GM18909 (cell line): ENCODE measurements around the gene MED29.
"Not testable (repeated sequence)": the region's sequence is repeated elsewhere in the genome, so short reads cannot be mapped to it uniquely, and the experiment has no call there.

Source experiments
- ATAC-seq: cut with Tn5 transposase; IDR thresholded peaks from one replicate; pipeline ENCODE4 v1.9.1; 2021; ENCODE audit warnings: mild to moderate bottlenecking; ENCODE audit not compliant: unreplicated experiment, poor library complexity

The MED29 gene

DNA sequence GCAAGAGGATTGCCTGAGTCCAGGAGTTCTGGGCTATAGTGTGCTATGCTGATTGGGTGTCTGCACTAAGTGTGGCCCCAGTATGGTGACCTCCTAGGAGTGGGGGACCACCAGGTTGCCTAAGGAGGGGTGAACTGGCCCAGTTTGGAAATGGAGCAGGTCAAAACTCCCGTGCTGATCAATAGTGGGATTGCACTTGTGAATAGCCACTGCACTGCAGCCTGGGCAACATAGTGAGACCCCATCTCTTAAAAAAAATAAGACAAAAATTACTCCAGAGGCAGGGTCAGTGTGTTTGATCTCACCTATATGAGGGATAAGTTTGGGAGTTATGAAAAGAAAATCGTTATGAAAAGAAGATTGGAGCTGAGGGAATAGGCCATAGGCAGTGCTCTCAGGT is 22.0 kb upstream of the MED29 start:
- no peak for ATAC-seq

DNA sequence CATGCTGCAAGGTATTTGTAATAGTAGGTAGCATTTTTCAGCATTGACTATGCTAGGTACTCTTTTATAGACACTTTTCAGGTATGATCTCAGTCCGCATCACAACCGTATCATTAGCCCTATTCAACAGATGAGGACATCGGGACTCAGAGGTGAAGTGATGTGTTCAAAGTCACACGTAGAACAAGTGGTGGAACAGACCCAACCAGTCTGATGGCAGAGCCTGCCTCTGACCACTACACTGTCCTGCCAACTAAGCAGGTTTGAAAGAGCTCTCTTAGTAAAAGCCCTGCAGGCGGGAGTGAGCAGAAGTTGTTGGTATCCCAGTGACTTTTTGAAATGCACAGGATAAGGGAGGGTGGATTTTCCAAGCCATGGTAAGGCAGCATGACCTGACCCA is 20.4 kb upstream of the MED29 start:
- no peak for ATAC-seq

DNA sequence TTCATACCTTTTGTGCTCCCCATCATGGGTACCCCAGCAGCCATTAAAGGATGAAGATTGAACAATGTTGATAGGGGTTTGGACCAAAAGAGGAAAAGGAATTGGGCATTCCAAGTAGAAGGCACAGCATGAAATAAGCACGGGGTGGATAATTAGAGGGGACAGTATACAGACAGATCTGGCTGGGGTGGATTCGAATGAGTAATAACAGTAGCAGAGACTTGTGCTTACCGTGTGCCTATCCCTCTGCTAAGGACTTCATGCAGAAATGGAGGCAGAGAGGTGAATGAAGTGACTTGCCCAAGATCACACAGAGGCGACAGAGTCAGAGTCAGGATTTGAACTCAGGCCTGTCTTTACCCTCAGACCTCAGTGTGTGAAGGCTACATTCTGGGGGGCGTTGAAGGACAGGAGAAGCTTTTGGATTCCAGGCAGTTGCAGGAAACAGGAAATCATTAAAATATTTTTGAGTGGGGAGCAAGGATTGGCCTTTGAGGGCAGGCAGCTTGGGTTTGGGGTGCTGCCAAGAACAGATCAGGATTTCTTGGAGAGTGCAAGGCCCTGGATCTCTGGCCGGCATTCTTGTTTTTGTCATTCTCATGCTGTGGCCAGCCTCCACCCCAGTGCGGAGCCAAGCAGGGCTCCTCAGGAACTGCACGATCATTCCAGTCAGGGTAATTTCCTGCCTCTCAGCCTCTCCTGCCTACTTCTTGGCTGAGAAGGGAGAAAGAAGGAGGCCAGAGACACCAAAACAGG is 19.0 kb upstream of the MED29 start:
- ATAC-seq, result no peak

DNA sequence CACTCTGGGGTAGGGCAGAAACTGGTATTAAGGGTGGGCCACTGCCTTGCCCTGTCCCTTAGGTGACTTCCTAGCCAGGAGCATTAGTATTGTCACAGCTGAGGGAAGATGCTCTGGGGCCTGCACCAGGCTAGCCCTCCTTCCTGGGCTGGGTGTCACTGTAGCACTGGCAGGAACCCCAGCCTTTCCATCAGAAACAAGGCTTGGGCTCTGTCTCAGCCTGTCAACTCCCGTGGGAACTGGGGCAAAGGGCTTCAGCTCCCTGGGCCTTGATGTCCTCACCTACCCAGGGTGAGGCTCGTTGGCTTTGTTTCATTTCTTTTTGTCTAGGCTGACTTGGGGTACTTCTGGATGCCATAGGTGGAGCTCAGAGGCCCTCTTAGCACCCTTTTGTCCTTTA is 18.2 kb upstream of the MED29 start:
- no peak for ATAC-seq

DNA sequence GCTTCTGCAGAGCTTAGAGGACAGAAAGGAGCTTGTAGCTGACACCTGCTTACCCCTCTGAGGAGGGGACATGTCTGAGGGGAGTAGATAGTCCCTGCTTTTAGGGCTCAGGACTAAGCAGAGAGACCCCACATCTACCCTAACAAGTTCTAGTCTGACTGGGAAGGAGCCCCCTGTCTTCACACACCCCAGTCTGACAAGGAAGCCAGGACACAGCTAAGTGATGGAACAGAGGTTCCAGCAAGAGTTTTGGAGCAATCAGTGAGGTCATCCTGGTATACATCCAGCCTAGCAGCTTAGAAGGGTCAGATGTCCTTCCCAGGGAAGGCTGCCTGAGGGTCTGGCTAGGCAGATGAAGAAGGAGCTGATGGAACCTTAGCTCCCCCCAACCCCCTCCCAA is 15.2 kb upstream of the MED29 start:
- no peak for ATAC-seq

DNA sequence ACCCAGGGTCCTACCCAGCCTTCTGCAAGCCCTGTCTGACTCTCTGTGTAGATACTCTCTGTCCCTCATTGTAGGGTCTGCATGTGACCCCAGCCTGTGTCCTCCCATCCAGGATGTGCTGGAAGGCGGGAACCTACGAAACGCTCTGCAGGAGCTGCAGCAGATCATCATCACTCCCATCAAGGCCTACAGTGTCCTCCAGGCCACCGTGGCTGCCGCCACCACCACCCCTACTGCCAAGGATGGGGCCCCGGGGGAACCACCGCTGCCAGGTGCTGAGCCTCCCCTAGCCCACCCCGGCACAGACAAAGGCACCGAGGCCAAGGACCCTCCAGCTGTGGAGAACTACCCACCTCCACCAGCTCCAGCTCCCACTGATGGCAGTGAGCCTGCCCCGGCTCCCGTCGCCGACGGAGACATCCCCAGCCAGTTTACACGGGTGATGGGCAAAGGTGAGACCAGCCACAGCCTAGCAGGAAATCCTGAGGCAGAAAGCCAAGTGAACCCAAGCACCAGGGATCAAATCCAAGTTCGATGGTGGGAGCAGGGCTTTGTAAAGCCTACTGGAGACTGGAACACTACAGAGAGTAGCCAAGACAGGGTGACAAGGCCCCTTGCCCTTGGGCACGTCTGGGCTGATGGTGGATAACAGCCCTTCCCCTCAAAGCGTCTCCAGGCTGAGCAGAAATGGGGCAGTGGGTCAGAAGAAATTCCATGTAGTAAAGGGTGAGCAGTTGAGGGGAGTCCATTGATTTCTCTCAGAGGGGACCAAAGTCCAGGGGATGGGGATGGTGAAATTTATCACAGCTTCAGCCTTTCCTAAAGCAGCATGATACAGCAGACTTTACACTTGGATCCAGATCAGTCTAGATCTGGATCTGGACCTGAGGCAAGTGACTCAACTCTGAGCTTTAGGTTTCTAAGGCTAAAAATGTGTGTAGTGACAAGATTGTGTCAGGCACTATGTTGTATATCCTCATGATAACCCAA is 13.5 kb upstream of the MED29 start:
- ATAC-seq, result no peak

DNA sequence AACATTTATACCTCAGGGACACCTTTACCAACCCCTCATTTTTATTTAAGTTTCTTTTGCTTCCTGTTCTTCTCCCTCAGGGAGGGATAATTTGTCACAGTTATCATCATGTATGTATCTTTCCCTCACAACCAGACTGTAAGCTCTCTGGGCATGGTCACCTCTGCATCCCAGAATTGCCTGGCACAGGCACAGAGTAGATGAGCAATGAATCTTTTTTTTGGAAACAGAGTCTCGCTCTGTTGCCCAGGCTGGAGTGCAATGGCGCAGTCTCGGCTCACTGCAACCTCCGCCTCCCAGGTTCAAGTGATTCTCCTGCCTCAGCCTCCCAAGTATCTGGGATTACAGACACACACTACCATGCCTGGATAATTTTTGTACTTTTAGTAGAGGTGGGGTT is 11.8 kb upstream of the MED29 start:
- not testable (repeated sequence) for ATAC-seq

DNA sequence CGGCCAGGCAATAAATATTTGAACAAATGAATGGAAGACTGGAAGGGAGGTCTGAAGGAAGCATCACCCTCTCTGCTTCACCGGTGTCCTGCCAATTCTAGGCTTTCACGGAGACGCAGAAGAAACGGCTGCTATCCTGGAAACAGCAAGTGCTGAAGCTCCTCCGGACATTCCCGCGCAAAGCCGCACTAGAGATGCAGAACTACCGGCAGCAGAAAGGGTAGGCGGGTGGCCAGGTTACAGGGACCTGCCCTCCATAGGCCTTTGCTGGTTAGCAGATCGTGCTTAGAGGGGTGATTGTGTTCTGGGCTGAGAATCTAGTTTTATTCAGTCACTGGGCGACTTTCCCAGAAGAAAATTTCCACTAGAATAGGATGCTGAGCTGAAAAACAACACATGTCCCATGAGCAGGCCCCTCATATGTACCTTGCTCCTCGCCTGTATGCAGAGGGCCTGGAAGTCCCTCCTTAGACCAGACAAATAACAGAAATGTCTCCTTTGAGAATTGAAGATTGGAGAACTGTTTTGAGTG is 11.2 kb upstream of the MED29 start:
- no peak for ATAC-seq

DNA sequence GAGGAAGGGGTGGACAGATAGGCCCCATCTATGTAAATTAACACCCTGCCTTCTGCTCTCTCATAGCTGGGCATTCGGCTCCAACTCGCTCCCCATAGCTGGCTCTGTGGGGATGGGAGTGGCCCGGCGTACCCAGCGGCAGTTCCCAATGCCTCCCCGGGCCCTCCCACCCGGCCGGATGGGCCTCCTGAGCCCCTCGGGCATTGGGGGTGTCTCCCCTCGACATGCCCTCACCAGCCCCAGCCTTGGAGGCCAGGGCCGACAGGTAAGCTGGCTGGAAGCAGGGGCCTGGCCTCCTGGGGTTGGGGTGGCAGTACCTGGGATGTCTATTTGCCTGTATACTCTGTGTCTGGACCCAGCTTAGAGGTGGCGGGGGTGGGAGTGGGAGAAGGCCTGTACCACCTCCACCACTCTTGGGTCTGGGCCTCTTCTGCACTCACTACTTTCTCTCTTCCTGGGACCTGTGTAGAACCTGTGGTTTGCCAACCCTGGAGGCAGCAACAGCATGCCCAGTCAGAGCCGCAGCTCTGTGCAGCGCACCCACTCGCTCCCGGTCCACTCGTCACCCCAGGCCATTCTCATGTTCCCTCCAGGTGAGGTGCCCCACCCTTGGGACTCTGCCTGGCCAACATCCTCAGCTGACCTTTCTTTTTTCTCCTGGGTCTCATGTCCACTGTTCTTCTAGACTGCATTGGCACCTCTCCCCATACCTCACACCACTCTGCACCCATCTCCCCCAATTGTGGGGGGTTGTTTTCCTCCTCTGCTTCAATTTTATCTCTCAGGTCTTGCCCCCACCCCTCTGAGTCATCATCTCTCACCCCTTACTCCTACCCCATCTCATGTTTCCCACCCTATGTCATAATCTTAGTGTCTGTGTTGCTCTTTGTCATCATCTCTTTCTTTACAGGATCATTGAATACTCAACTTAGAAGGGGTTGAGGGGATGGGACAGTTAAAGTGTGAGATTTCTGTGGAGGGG is 10.4 kb upstream of the MED29 start:
- no peak for ATAC-seq

DNA sequence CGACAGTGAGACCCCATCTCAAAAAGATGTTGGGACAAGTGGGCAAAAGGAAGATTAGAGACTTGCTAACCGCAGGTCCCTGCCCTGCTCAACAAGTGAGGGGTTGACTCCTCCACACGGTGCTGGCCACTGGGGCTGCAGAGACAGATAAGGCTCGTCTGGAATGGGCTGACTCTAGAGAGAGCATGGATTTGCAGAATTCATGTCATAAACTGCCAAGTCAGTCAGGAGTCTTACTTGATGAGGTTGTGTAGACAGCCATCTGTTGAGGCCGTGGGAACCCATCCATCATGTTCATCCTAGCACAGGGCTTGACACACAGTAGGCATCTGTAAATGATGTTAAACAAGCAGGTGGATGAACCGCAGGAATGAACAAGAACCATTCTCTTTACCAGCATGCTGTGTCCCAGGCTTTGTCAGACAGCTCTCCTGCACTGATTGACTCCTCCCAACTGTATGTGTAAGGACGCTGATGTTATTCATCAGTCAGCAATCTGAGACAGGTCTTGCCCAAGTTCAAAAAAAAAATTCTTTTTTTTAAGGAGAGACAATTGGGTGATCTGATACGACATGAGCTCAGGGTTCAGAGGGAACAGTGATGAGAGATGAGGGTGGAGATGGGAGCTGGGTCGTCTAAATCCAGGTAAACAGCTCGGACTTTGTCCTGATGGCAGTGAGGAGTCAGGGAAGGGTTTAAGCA is 9.1 kb upstream of the MED29 start:
- no peak for ATAC-seq

DNA sequence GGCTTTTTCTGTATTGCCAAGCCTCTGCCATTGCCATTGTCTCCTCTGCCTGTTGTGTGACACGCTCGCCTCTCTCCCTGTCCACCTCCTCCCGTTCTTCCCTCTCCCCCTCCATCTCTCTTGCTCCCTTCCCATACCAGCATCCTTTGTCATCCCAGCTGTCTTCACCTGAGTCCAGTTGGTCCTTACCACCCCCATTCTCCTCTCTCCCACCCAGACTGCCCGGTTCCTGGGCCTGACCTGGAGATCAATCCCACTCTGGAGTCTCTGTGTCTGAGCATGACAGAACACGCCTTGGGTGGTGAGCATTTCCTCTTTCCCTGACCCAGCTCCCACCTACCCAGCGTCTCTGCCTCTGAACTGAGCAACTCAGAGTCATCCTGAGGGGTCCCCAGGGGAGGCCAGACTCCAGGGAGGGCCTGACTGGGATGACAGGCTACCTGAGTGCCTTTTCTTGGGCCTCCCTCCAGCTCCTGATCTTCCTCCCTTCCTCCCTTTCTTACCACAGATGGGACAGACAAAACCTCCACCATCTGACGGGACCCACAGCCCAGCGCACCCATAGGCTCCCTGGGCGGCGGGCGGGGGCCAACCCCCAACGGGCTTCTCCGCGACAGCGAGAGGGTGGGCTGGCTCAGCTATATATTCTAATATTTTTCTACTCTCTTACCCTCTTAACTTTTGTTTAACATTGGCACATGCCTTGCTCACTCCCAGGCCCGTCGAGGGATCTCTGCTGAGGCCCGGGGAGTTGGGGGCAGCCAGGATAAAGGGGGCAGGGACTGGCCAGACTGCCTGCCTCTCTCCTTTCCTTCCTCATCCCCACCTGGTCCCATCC is 8.0 kb upstream of the MED29 start:
- ATAC-seq, result no peak

DNA sequence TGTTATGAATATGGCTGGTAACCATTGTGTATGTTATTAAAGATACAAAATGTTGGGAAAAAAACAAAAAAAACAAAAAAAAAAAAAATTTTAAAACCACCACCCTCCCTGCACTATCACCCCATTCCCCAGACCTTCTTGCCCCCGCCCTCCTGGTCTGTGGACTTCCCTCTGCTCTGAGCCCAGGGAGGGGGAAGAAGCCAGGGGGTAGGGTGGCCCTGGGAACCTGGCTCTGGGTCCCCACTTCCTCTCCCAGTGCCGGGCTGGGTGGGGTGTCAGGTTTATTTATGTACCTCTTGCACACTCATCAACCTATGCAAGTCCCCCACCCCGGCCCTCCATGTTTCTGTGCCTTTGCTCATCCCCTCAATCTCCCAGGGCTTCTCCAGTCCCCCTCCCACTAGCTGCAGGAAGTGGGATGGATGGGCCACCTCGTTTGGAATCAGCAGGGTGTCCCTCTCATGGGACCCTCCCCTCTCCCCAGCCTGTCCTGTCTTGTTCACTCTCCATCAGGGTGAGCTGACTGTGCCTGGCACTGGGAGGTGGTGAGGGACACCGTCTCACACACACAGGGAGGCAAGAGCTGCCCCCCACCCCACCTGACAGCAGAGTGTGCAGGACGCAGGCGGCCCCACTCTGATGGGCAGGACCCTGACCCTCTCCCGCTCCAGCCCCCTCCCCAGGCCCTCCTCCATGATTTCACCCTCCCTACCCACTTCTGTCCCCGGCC is 6.2 kb upstream of the MED29 start:
- ATAC-seq, result no peak

DNA sequence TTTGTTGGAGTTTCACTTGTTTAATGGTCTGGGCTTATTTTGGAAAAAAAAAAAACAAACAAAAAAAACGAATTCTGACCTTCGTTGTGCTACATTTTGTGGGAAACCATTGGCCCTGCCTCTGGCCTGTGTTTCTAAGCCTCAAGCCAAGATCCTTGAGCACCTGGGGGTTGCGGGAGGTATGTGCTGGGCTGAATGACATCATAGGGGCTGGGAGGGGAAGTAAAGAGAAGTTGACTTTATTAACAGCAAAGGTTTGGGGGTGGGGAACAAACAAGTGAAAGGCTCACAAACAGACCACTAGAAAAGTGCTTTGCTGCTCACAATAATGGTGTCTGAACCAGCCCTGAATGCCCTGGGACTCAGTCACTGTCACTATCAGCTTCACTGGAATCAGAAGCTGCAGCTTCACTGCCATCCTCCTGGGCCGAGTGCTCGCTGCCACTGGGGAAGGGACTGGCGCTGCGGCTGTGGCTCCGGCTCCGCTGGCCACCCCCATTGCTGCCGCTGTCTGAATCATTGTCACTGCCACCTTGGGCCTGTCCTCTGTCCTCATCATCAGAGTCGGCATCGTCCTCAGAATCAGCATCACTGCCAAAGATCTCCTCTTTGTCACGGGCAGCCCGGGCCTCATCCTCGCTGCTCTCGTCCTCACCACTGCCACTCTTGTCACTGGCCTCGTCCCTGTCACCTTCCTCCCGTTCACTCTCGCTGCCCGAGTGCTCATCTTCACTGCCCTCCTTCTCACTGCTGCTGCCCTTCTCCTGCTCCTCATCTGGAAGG is 5.4 kb upstream of the MED29 start:
- ATAC-seq, result no peak

DNA sequence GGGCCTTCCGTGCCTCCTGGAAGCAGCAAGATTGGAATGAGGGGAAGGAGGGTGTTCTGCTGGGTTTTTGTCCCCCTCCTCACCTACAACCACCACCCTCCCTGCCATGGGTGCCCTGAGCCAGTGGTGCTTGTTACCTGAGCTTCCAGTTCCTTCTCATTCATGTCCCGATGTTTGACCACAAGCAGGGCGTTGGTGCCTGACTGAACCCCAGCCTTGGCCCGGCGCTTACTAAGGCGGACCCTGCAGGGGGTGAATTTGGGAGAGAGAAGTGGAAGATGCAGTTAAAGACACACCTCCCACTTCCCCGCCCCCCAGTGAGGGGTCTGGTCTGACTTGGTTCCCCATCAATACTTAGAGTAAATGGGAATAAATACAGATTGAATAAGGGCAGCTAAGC is 4.6 kb upstream of the MED29 start:
- ATAC-seq, result no peak

DNA sequence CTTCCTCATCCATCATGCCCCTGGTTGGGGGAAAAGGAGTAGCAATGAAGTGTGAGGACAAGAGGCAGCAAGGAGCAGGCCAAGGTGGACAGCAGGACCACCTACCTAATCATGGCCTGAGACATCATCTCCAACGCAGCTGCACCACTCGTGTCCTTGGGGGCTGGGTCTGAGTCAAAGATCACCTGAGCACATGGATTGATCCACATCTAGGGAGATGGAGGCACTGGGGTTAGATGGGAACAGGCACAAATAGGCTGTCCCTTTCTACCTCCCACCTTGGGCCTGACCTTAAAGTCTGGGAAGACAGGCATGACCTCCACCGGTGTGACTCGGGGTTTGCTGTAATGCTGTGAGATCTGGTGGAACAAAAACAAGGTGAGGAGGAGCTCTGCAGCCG is 2.5 kb upstream of the MED29 start:
- no peak for ATAC-seq

DNA sequence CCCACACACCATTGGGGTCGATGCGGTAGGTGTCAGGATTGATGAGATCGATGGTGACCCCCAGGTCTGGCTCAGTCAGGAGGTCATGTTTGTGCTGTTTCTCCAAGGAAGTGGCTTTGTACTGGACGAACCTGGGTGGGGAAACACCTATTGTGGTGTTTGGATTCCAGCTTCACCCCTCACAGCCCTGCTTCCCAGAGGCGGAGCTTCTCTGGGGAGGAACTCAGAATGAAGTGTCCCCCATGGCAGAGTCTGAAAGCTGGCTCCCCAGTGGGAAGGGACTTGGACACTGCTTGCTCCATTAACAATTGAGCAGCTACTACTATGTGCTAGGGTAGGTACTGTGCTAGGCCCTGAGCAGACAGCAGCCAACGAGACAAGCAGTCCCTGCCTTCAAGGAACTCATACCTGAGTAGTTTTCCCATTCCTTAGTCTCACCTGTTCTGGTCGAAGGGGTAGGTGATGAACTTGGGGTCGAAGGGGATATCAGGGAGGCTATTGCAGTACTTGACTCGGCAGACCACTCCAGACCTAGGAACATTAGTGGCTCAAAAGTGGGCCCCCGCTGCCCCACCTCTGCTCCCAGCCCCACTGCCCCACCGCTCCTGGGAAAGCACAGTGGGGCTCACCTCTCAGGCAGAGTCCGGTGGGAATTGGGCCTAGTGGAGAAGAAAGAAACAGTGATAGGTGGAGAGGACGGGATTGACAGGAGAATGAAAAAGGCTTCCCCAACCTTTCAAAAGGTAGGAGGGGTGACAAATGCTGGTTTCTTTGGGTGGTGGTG is 1.4 kb upstream of the MED29 start:
- no peak for ATAC-seq

DNA sequence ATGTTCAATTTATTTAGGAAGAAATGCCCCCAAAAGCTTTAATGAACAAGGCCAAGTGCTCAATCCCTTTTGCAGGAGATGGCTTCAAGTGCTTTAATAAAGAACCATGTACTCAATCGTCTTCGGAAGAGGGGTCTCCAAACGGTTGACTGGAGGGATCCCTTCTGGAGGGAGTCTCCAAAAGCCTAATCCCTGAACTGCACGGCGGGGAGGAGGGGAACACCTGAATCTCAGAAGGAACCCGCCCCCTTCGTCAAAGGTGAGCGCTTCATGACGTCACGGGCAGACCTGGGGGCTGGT is 777 bp upstream of the MED29 start:
- no peak for ATAC-seq
